GM12872 (cell line): ENCODE measurements around the gene MEI1.

Experiments
- CTCF ChIP-seq: IDR thresholded peaks from 3 replicates; pipeline ENCODE4 v1.5.1; 2011; ENCODE audit warnings: low read depth, mild to moderate bottlenecking, low read length, moderate library complexity; ENCODE audit not compliant: insufficient read depth

The MEI1 gene

GRCh38 chr22:41772198-41772597, 72.9 kb downstream of the MEI1 start:
- TF ChIP-seq CTCF: no peak

DNA sequence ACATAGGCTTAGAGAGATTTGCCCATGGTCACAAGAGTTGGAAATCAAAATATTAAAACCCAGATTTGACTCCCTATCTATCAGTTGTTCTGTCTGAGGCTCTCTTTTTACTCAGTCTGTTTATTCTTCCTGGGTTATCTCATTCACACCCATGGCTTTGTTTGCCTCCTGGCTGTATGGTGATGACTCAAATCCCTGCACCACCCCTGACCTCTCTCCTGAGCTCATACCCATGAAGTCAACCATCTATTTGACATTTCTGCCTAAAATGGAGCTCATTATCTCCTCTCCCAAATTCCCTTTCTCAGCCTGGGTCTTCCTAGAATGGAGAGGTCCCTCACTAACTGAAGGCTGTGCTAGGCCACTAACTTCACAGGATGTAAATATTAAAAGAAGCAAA, 73.3 kb downstream of the MEI1 start:
- TF ChIP-seq CTCF: no peak

DNA sequence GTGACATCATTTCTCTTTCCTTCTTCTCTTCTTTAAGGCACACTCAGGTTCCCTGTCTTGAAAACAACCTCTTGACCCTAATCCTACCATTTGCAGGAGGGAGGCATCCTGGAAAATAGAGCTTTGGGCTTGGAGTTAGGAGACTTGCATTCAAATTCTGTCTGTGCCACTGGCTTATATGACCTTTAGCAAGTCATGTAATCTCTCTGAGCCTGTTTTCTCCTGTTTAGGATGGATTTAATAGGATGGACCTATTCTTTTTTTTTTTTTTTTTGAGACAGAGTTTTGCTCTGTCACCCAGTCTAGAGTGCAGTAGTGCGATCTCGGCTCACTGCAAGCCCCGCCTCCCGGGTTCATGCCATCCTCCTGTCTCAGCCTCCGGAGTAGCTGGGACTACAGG, 76.0 kb downstream of the MEI1 start:
- TF ChIP-seq CTCF: no peak

- TF ChIP-seq CTCF: no peak
Observed at GRCh38 chr22:41775976-41776375, 76.7 kb downstream of the MEI1 start.

GRCh38 chr22:41776381-41776780, 77.1 kb downstream of the MEI1 start:
- no peak for TF ChIP-seq CTCF

DNA sequence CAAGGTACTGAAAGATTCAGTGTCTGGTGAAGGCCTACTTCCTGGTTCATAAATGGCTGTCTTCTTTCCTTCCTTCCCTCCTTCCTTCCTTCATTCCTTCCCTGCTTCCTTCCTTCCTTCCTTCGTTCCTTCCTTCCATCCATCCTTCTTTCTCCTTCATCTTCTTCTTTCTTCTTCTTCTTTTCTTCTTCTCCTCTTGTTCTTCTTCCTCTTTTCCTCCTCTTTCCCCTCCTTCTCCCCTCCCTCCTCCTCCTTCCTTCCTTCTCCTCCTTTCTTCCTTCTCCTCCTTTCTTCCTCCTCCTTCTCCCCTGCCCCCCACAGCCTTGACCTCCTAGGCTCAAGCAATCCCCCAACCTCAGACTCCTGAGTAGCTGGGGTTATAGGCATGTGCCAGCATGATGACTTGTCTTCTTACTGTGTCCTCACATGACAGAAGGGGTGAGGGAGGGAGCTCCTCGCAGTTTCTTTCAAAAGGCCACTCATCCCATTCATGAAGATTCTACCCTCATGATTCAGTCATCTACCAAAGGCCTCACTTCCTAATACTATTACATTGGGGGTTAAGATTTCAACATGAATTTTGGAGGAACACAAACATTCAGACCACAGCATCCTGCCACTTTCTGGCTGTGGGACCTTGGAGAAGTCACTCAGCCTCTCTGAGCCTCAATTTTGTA, 78.6 kb downstream of the MEI1 start:
- no peak for TF ChIP-seq CTCF

GRCh38 chr22:41779929-41780505, 80.7 kb downstream of the MEI1 start:
- no peak for TF ChIP-seq CTCF
